ACC112 (cell line): ENCODE results near the gene NDUFA6.
"Not testable (repeated sequence)": the region's sequence is repeated elsewhere in the genome, so short reads cannot be mapped to it uniquely, and the experiment has no call there.

Experiments
- H2AFZ ChIP-seq: fragments of 200-600 bp; sonication (generic); one replicate; pipeline ENCODE4 v1.6.0; 2017; ENCODE audit warnings: antibody characterized with exemption, low read length; ENCODE audit not compliant: unreplicated experiment
- H3K27ac ChIP-seq: fragments of 200-600 bp; sonication (generic); 2 replicates; pipeline ENCODE4 v1.5.1; 2014; ENCODE audit warnings: low read depth, mild to moderate bottlenecking, antibody characterized with exemption, low read length, moderate library complexity
- H3K27me3 ChIP-seq: fragments of 200-600 bp; sonication (generic); 2 replicates; pipeline ENCODE4 v1.6.1; 2014; ENCODE audit warnings: mild to moderate bottlenecking, antibody characterized with exemption, low read length, moderate library complexity, mixed read lengths; ENCODE audit not compliant: insufficient read depth
- H3K36me3 ChIP-seq: fragments of 200-600 bp; sonication (generic); 2 replicates; pipeline ENCODE4 v1.6.1; 2016; ENCODE audit warnings: mild to moderate bottlenecking, antibody characterized with exemption, low read length, moderate library complexity, mixed read lengths; ENCODE audit not compliant: insufficient read depth
- H3K4me1 ChIP-seq: fragments of 200-600 bp; sonication (generic); one replicate; pipeline ENCODE4 v1.6.1; 2016; ENCODE audit warnings: low read length, mixed read lengths; ENCODE audit not compliant: insufficient read depth, unreplicated experiment, control insufficient read depth
- H3K4me3 ChIP-seq: fragments of 200-600 bp; sonication (generic); 2 replicates; pipeline ENCODE4 v1.5.1; 2014; ENCODE audit warnings: mild to moderate bottlenecking, low read depth, low read length
- H3K79me2 ChIP-seq: fragments of 200-600 bp; sonication (generic); one replicate; pipeline ENCODE4 v1.6.0; 2016; ENCODE audit warnings: low read length; ENCODE audit not compliant: control insufficient read depth, unreplicated experiment, insufficient read depth

Gene NDUFA6

GRCh38 chr22:42078469-42079318, 11.9 kb downstream of the NDUFA6 start:
- Histone ChIP-seq H3K27me3 (no peaks in the 10 kb centered on the region), H3K36me3 (peaks cover 4% of the 10 kb centered on the region; the same call in 1 of the 2 replicates), H3K4me1 (peaks cover 23% of the 10 kb centered on the region), H3K4me3 (peak overlapping the region; percentile 81), H3K27ac (peak overlapping the region; percentile 84), H3K79me2 (peaks cover 18% of the 10 kb centered on the region), H2AFZ (no peak overlapping the region)

DNA sequence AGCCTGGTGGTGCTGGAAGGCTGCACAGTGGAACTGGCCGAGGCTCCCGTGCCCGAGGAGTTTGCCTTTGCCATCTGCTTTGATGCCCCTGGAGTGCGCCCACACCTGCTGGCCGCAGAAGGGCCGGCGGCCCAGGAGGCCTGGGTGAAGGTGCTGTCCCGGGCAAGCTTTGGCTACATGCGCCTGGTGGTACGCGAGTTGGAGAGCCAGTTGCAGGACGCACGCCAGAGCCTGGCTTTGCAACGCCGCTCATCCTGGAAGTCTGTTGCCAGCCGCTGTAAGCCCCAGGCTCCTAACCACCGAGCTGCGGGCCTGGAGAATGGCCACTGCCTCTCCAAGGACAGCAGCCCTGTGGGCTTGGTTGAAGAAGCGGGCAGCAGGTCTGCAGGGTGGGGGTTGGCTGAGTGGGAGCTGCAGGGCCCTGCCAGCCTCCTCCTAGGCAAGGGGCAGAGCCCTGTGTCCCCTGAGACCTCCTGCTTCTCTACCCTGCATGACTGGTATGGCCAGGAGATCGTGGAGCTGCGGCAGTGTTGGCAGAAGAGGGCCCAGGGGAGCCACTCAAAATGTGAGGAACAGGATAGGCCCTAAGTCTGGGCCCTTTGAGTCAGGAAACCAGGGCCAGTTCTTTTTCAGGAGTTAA, 13.0 kb downstream of the NDUFA6 start:
- Histone ChIP-seq H3K4me3 (no peak overlapping the region), H3K79me2 (peaks cover 24% of the 10 kb centered on the region), H3K27ac (peak overlapping the region; percentile 84; the same call in 1 of the 2 replicates), H3K36me3 (peaks cover 4% of the 10 kb centered on the region; the same call in 1 of the 2 replicates), H3K27me3 (no peaks in the 10 kb centered on the region), H3K4me1 (peaks cover 30% of the 10 kb centered on the region), H2AFZ (no peak overlapping the region)

GRCh38 chr22:42076764-42077485, 13.6 kb downstream of the NDUFA6 start:
- no peak overlapping the region for H2AFZ ChIP-seq
- no peak overlapping the region for H3K4me3 ChIP-seq
- peaks cover 24% of the 10 kb centered on the region for H3K79me2 ChIP-seq
- peaks cover 30% of the 10 kb centered on the region for H3K4me1 ChIP-seq
- no peaks in the 10 kb centered on the region for H3K27me3 ChIP-seq
- H3K27ac ChIP-seq, result no peak overlapping the region
- H3K36me3 ChIP-seq, result peaks cover 4% of the 10 kb centered on the region; the same call in 1 of the 2 replicates

DNA sequence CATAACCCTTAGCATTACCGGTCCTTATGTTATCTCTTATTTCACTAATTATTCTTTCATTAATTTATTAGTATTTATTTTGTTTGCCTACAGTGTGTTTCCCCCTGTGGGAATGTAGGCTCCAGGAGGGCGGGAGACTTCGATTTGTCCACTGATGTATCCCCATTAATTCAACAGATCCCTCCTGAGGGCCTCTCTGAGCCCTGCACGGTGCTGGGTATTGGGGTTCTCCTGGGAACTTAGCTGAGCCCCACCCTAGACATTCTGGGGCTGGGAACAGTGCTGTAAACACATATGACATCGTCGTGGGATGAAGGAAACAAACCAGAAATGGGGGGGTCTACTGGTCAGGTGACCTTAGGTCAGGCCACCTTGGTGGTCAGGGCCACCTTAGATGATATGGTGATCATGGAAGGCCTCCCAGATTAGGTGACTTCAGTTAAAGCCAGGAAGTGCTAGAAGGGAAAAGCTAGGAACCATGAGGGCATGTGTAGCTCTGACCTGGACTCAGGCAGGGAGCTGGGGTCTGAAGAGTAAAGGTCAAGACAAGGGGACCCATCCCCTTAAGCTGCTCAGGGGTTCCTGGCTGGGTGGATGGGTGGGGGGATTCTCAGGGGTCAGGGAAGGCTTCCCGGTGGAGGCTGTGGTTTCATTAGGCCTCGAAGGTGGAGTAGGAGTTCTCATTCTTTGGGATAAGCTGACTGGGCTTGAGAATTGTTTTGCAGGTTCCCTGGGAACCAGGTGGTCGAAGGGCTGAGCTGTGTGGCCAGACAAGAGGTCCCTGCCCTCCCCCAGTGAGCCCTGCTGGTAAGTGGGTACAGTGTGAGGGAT, 15.5 kb downstream of the NDUFA6 start:
- Histone ChIP-seq H3K27ac (peak overlapping the region; percentile 65), H3K4me1 (peaks cover 33% of the 10 kb centered on the region), H2AFZ (peak overlapping the region; percentile 14), H3K4me3 (peak overlapping the region; percentile 80), H3K36me3 (peaks cover 4% of the 10 kb centered on the region; the same call in 1 of the 2 replicates), H3K79me2 (peaks cover 24% of the 10 kb centered on the region), H3K27me3 (no peaks in the 10 kb centered on the region)

DNA sequence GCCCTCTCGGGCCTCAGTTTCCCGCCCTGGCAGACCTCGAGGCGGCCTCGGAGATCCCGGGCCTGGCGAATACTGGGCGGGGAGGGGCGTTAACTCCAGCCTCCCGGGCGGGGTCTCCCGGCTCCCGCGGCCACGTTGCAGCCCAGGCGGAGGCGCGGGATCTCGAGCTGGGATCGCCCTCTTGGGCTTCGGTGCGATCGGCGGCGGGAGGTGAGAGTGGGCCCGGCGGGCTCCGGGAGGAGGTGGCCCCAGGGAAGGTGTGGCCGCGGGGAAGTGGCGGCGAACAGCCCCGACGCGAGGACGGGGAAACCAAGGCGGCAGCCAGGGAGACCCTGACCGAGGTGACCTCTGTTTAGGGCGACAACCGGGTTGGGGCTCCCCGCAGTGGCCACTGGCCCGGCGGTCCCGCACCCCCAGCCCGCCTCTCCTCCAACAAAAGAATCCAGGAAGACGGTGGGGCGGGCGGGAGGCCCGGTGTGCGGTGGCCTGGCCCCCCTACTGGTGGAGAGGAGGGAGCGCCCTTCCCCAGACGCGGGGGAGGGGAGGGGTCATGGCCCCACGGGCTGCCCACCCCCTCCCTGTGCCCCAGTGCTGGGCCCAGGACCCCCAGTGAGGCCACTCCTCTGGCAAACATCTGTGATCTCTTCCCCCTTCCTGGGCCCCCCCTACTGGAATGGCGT, 16.3 kb downstream of the NDUFA6 start, which contains the start of gene PHETA2:
Gene PHETA2 (plus strand): TSS at position 117 of the 680 bp plus-strand sequence. CDS start 3,046 bp downstream, outside the sequence.
- H3K79me2 ChIP-seq, result peaks cover 24% of the 10 kb centered on the region
- H3K36me3 ChIP-seq, result peaks cover 4% of the 10 kb centered on the region; the same call in 1 of the 2 replicates
- H3K4me1 ChIP-seq, result peaks cover 33% of the 10 kb centered on the region
- peak within 1 kb of the TSS; percentile 80 for H2AFZ ChIP-seq
- H3K27me3 ChIP-seq, result no peaks in the 10 kb centered on the region
- peak within 1 kb of the TSS; percentile 80 for H3K4me3 ChIP-seq
- H3K27ac ChIP-seq, result peak within 1 kb of the TSS; percentile 65

DNA sequence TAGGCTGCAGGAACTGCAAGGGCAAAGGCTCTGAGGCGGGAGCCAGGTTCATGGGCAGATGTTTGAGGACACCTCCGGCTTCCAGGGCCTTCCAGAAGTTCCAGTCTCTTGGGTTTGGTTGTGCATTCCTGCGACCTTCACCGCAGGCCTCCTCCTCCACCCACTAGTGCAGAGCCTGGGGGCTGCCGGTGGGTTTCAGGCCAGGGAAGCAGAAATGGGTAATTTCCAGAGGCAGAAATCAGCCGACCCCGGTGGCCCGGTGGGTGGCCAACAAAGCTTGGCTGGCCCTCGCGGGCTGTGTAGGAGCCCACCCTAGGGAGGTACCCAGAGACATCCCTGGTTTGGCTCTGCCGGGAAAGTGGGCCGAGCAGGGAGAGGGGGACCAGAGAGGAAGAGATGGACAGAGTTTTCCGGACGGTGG, 16.9 kb downstream of the NDUFA6 start:
- Histone ChIP-seq H2AFZ (peak overlapping the region; percentile 80), H3K27ac (peak overlapping the region; percentile 65)

GRCh38 chr22:42072606-42073330, 17.8 kb downstream of the NDUFA6 start:
- Histone ChIP-seq H3K27ac (no peak overlapping the region), H3K4me1 (peaks cover 19% of the 10 kb centered on the region), H3K36me3 (peaks cover 4% of the 10 kb centered on the region; the same call in 1 of the 2 replicates), H3K79me2 (peaks cover 24% of the 10 kb centered on the region), H2AFZ (no peak overlapping the region), H3K4me3 (no peak overlapping the region), H3K27me3 (no peaks in the 10 kb centered on the region)

More for the DNA sequence above, 16.9 kb downstream of the NDUFA6 start:
- Histone ChIP-seq H3K4me1 (peaks cover 28% of the 10 kb centered on the region), H3K79me2 (peaks cover 24% of the 10 kb centered on the region), H3K27me3 (no peaks in the 10 kb centered on the region), H3K4me3 (peak overlapping the region; percentile 80), H3K36me3 (peaks cover 4% of the 10 kb centered on the region; the same call in 1 of the 2 replicates)

- H3K79me2 ChIP-seq, result peaks cover 24% of the 10 kb centered on the region
- peak overlapping the region; percentile 74 for H3K4me3 ChIP-seq
- not testable (repeated sequence) for H2AFZ ChIP-seq, H3K27me3 ChIP-seq, H3K36me3 ChIP-seq
- H3K4me1 ChIP-seq, result peaks cover 19% of the 10 kb centered on the region
- peak overlapping the region; percentile 42; the same call in 1 of the 2 replicates for H3K27ac ChIP-seq
These were observed 19.1 kb downstream of the NDUFA6 start for GRCh38 chr22:42071508-42071907.
